OCI-LY7 (cell line): Measurements from ENCODE around the gene IMP4. TPM values are rescaled to one million over a fixed set of nuclear protein-coding genes. Genes with fewer than 3 reads are reported as not detected.

ENCODE experiments used
- BruUV-seq: library from RNA; stranded (reverse); fragments of 400-500 nt; replicated peaks from 2 replicates; lab custom pipeline; 2021; lab: Mats Ljungman, UMichigan
- CTCF ChIA-PET: fragments of 300-600 bp; sonication (Branson Sonifier 250); formaldehyde crosslinking; loops from one replicate; lab custom pipeline; 2022; ENCODE audit warnings: antibody characterized with exemption; ENCODE audit not compliant: unreplicated experiment; lab: Charles Lee
- POLR2A ChIA-PET: fragments of 300-600 bp; sonication (Branson Sonifier 250); formaldehyde crosslinking; loops from one replicate; lab custom pipeline; 2022; ENCODE audit warnings: antibody characterized with exemption; lab: Charles Lee
- DNase-seq: peaks from one replicate; pipeline ENCODE4 v3.0.0-alpha.2; 2015; ENCODE audit warnings: low spot score
- H2AFZ ChIP-seq: fragments of 200-600 bp; sonication (generic), shearing (Covaris generic); 2 replicates; pipeline ENCODE4 v1.6.1; 2014; ENCODE audit warnings: mild to moderate bottlenecking, antibody characterized with exemption, low read length, moderate library complexity
- H3K27ac ChIP-seq: fragments of 200-600 bp; sonication (generic); 2 replicates; pipeline ENCODE4 v1.5.1; 2014; ENCODE audit warnings: mixed run types, low read depth, mild to moderate bottlenecking, moderate library complexity, low read length, inconsistent platforms; ENCODE audit not compliant: poor library complexity, severe bottlenecking
- H3K36me3 ChIP-seq: fragments of 200-600 bp; sonication (generic); 2 replicates; pipeline ENCODE4 v1.6.1; 2014; ENCODE audit warnings: mild to moderate bottlenecking, antibody characterized with exemption, low read length, moderate library complexity, mixed read lengths; ENCODE audit not compliant: insufficient read depth
- H3K4me1 ChIP-seq: fragments of 200-600 bp; sonication (generic); 2 replicates; pipeline ENCODE4 v1.5.1; 2014; ENCODE audit warnings: mild to moderate bottlenecking, low read length; ENCODE audit not compliant: insufficient read depth, poor library complexity, severe bottlenecking
- H3K4me2 ChIP-seq: fragments of 200-600 bp; sonication (generic); 2 replicates; pipeline ENCODE4 v1.6.1; 2014; ENCODE audit warnings: mild to moderate bottlenecking, low read length
- H3K4me3 ChIP-seq: fragments of 200-600 bp; sonication (generic); 2 replicates; pipeline ENCODE4 v1.5.1; 2014; ENCODE audit warnings: mild to moderate bottlenecking, low read depth, low read length; ENCODE audit not compliant: poor library complexity, severe bottlenecking
- H3K79me2 ChIP-seq: fragments of 200-600 bp; sonication (generic); 2 replicates; pipeline ENCODE4 v1.6.1; 2016; ENCODE audit warnings: low read depth, mild to moderate bottlenecking, low read length, moderate library complexity, mixed read lengths; ENCODE audit not compliant: insufficient read depth
- H3K9me2 ChIP-seq: fragments of 200-600 bp; sonication (generic); 2 replicates; pipeline ENCODE4 v1.6.1; 2016; ENCODE audit warnings: mild to moderate bottlenecking, low read length, mixed read lengths; ENCODE audit not compliant: insufficient read depth
- H3K9me3 ChIP-seq: fragments of 200-600 bp; sonication (generic); 2 replicates; pipeline ENCODE4 v1.6.1; 2014; ENCODE audit warnings: mild to moderate bottlenecking, mixed run types, low read length, mixed read lengths
- H4K20me1 ChIP-seq: fragments of 200-600 bp; sonication (generic); 2 replicates; pipeline ENCODE4 v1.6.1; 2014; ENCODE audit warnings: mild to moderate bottlenecking, antibody characterized with exemption, low read length, moderate library complexity, mixed read lengths; ENCODE audit not compliant: insufficient read depth
- EZH2phosphoT487 ChIP-seq: fragments of 200-600 bp; sonication (generic); IDR thresholded peaks from 2 replicates; pipeline ENCODE4 v1.6.1; 2018; ENCODE audit warnings: low read depth, borderline replicate concordance, mild to moderate bottlenecking, mixed run types, antibody characterized with exemption, low read length, moderate library complexity, mixed read lengths
- intact Hi-C: fragments of 100-400 bp; cut with micrococcal nuclease; formaldehyde crosslinking; loops from one replicate; pipeline ENCODE4 v1.10.0; 2022; ENCODE audit not compliant: unreplicated experiment
- total RNA-seq, 2 experiments: library from RNA; depleted of rRNA in 1 of 2; stranded (reverse); fragments of >200 nt in 1 of 2; shearing (Covaris generic) in 1 of 2; gene quantifications; 2 replicates each; pipeline ENCODE4 v1.2.3, GENCODE V29; 2014 to 2022
- TF ChIP-seq, protein P1 (sequence below): fragments of 200-600 bp; sonication (generic); conservative IDR thresholded peaks from 2 replicates; pipeline ENCODE4 v1.5.1; 2014; ENCODE audit warnings: mild to moderate bottlenecking, antibody characterized with exemption, low read length, moderate library complexity, mixed read lengths

Gene IMP4
- total RNA-seq, 2 experiments from 2014 or later: 266 to 314 TPM

DNA sequence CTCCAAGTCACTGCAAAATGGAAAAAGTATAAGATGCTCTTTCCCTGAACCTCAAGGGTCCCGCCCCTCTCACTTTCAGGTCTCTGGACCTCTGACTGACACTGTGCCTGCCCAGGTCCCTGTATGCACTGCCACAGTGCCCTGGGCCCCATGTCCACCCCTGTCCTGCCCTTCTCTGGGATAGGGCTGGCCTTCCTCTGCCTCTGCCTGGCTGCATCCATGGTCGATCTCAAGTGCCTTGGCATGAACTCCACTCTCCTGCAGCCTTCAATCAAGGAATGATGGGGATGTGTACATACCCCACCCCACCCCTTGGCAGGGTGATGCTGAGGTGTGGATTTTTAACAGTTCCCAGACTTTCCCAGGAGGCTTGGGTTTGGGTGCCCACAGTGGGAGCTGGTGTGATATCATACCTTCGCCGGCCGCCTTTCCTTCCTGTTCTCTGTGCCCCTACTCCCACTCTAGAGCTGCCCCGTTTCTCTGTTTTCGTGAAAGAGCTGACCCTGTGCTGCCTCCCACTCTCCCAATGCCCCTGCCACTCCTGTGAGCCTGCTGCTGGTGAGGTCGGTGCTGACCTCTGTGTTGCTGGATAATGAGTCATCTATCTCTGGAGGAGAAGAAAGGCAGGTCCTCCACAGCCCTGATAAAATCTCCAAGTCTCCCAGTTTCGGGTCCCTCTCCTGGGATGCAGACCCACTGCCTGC is 32.0 kb downstream of the IMP4 start:
- ChIA-PET POLR2A (interaction anchor here (0.7 to 9.6 kb wide), 3 partner anchors 12 to 39 kb away, joined by 3 to 251 read pairs (median 209); partner anchors contain the start of genes IMP4 and PTPN18), CTCF (interaction anchor here (2.1 kb wide), 1 partner anchor 12 kb away, joined by 12 read pairs; no protein-coding TSS in a partner anchor)
- H2AFZ ChIP-seq: no peak overlapping the region
- H3K9me2 ChIP-seq: no peaks in the 10 kb centered on the region
- intact Hi-C loops: loop anchor here (10.0 kb wide), 1 partner anchor 50 kb away; no protein-coding TSS in a partner anchor
- H3K9me3 ChIP-seq: no peaks in the 10 kb centered on the region
- H3K4me1 ChIP-seq: peaks cover 80% of the 10 kb centered on the region
- peak overlapping the region; percentile 93 for H3K4me3 ChIP-seq
- peaks cover 72% of the 10 kb centered on the region for H3K79me2 ChIP-seq
- no peak for DNase-seq
- H3K36me3 ChIP-seq: peaks cover 65% of the 10 kb centered on the region
- no peaks in the 10 kb centered on the region for H4K20me1 ChIP-seq
- TF ChIP-seq EZH2phosphoT487: no peak
- TF ChIP-seq, protein P1, sequence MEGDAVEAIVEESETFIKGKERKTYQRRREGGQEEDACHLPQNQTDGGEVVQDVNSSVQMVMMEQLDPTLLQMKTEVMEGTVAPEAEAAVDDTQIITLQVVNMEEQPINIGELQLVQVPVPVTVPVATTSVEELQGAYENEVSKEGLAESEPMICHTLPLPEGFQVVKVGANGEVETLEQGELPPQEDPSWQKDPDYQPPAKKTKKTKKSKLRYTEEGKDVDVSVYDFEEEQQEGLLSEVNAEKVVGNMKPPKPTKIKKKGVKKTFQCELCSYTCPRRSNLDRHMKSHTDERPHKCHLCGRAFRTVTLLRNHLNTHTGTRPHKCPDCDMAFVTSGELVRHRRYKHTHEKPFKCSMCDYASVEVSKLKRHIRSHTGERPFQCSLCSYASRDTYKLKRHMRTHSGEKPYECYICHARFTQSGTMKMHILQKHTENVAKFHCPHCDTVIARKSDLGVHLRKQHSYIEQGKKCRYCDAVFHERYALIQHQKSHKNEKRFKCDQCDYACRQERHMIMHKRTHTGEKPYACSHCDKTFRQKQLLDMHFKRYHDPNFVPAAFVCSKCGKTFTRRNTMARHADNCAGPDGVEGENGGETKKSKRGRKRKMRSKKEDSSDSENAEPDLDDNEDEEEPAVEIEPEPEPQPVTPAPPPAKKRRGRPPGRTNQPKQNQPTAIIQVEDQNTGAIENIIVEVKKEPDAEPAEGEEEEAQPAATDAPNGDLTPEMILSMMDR: no peak
- peak overlapping the region; percentile 90 for H3K27ac ChIP-seq
- peak overlapping the region; percentile 95 for H3K4me2 ChIP-seq
- BruUV-seq: no TSS peak

- intact Hi-C loops: loop anchor here (10.0 kb wide), 1 partner anchor 49 kb away; no protein-coding TSS in a partner anchor
- TF ChIP-seq, protein P1: no peak
- Histone ChIP-seq H3K4me1 (peaks cover 80% of the 10 kb centered on the region), H4K20me1 (no peaks in the 10 kb centered on the region), H3K4me3 (peak overlapping the region; percentile 93), H2AFZ (no peak overlapping the region), H3K9me3 (no peaks in the 10 kb centered on the region), H3K4me2 (peak overlapping the region; percentile 95), H3K9me2 (no peaks in the 10 kb centered on the region), H3K79me2 (peaks cover 80% of the 10 kb centered on the region), H3K36me3 (peaks cover 73% of the 10 kb centered on the region), H3K27ac (peak overlapping the region; percentile 90)
- POLR2A ChIA-PET: interaction anchor here (0.7 to 9.6 kb wide), 4 partner anchors 12 to 40 kb away, joined by 3 to 251 read pairs (median 109); partner anchors contain the start of genes IMP4 and PTPN18
- DNase-seq: no peak
- BruUV-seq: no TSS peak
- CTCF ChIA-PET: interaction anchor here (1.0 to 1.8 kb wide), 3 partner anchors 12 to 31 kb away, joined by 3 to 14 read pairs (median 8); no protein-coding TSS in a partner anchor
Observed at GRCh38 chr2:130375291-130376266, 32.9 kb downstream of the IMP4 start.
